CD14-positive monocyte (primary cell): ENCODE measurements around the gene VAT1. TPM values are rescaled to one million over a fixed set of nuclear protein-coding genes. Genes with fewer than 3 reads are reported as not detected.

Source experiments
- DNase-seq, 3 donors: peaks; one replicate each; pipeline ENCODE4 v3.0.0-alpha.2; 2011 to 2022
- H2AFZ ChIP-seq: 2 replicates; pipeline ENCODE4 v1.6.0; 2012; ENCODE audit warnings: mild to moderate bottlenecking, low read depth, low read length, inconsistent platforms; ENCODE audit not compliant: insufficient read depth, poor library complexity, severe bottlenecking
- H3K27ac ChIP-seq, 2 donors: 1 replicate in 1 of 2; 2 replicates in 1 of 2; pipeline ENCODE4 v1.5.1; 2012 to 2013; ENCODE audit warnings: low read length in 2 of 2, control low read depth in 1 of 2, inconsistent platforms in 1 of 2, low read depth in 1 of 2, mild to moderate bottlenecking in 1 of 2
- H3K27me3 ChIP-seq, 2 donors: one replicate each; pipeline versions ENCODE4 v1.6.0 to v1.6.1; 2011 to 2013; ENCODE audit warnings: low read length in 2 of 2; ENCODE audit not compliant: control insufficient read depth in 2 of 2, insufficient read depth in 2 of 2
- H3K36me3 ChIP-seq, 2 donors: replicated peaks in 1 of 2; 1 replicate in 1 of 2; 2 replicates in 1 of 2; pipeline versions ENCODE4 v1.5.1 to v1.6.1; 2012 to 2013; ENCODE audit warnings: low read length in 2 of 2, control low read depth in 1 of 2, inconsistent platforms in 1 of 2, mild to moderate bottlenecking in 1 of 2; ENCODE audit not compliant: insufficient read depth in 2 of 2, control insufficient read depth in 1 of 2
- H3K4me1 ChIP-seq, 2 donors: 1 replicate in 1 of 2; 2 replicates in 1 of 2; pipeline versions ENCODE4 v1.5.1 to v1.6.1; 2012 to 2013; ENCODE audit warnings: low read length in 2 of 2, control low read depth in 1 of 2, inconsistent platforms in 1 of 2, mild to moderate bottlenecking in 1 of 2, moderate library complexity in 1 of 2; ENCODE audit not compliant: insufficient read depth in 2 of 2, control insufficient read depth in 1 of 2
- H3K4me2 ChIP-seq: replicated peaks from 2 replicates; pipeline ENCODE3; 2012; ENCODE audit warnings: low read length, moderate library complexity, mild to moderate bottlenecking; ENCODE audit not compliant: poor library complexity, severe bottlenecking; ENCODE audit errors: extremely low read depth
- H3K4me3 ChIP-seq, 3 experiments: fragments of 200-600 bp in 1 of 3; sonication (generic) in 1 of 3; replicated peaks in 1 of 3; 1 replicate in 2 of 3; 2 replicates in 1 of 3; pipeline ENCODE4 v1.5.1; 2011 to 2013; ENCODE audit warnings: low read length in 3 of 3, mild to moderate bottlenecking in 3 of 3, control low read depth in 2 of 3, low read depth in 2 of 3, inconsistent platforms in 1 of 3, moderate library complexity in 1 of 3
- H3K79me2 ChIP-seq: 2 replicates; pipeline ENCODE4 v1.6.0; 2012; ENCODE audit warnings: mild to moderate bottlenecking, control low read depth, inconsistent platforms, low read length, moderate library complexity; ENCODE audit not compliant: insufficient read depth
- H3K9ac ChIP-seq: 2 replicates; pipeline ENCODE4 v1.6.0; 2017; ENCODE audit warnings: low read length, mild to moderate bottlenecking; ENCODE audit not compliant: insufficient read depth, poor library complexity, severe bottlenecking
- H3K9me3 ChIP-seq, 2 donors: replicated peaks in 1 of 2; 1 replicate in 1 of 2; 2 replicates in 1 of 2; pipeline versions ENCODE4 v1.5.1 to v1.6.1; 2012 to 2013; ENCODE audit warnings: low read length in 2 of 2, control low read depth in 1 of 2; ENCODE audit not compliant: control insufficient read depth in 1 of 2, insufficient read depth in 1 of 2
- H4K20me1 ChIP-seq: 2 replicates; pipeline ENCODE4 v1.6.0; 2012; ENCODE audit warnings: mild to moderate bottlenecking, low read length, control low read depth, moderate library complexity; ENCODE audit not compliant: insufficient read depth
- H3K27ac Mint-ChIP-seq, 7 donors: one replicate each; pipeline ENCODE4 v1.8.0; 2020; ENCODE audit warnings: mild to moderate bottlenecking in 7 of 7, mixed read lengths in 7 of 7, moderate library complexity in 6 of 7, inconsistent platforms in 2 of 7
- H3K27me3 Mint-ChIP-seq, 3 donors: one replicate each; pipeline ENCODE4 v1.8.0; 2021 to 2022; ENCODE audit warnings: low read depth in 3 of 3, mild to moderate bottlenecking in 3 of 3, mixed read lengths in 3 of 3, moderate library complexity in 3 of 3, inconsistent platforms in 1 of 3
- H3K36me3 Mint-ChIP-seq, 2 donors: one replicate each; pipeline ENCODE4 v1.8.0; 2020; ENCODE audit warnings: mixed read lengths in 2 of 2, inconsistent platforms in 1 of 2, mild to moderate bottlenecking in 1 of 2
- H3K4me1 Mint-ChIP-seq: one replicate; pipeline ENCODE4 v1.8.0; 2020; ENCODE audit warnings: mild to moderate bottlenecking, mixed read lengths
- H3K4me3 Mint-ChIP-seq, 2 donors: one replicate each; pipeline ENCODE4 v1.8.0; 2020; ENCODE audit warnings: mild to moderate bottlenecking in 2 of 2, mixed read lengths in 2 of 2, moderate library complexity in 1 of 2
- H3K9me3 Mint-ChIP-seq, 7 donors: one replicate each; pipeline ENCODE4 v1.8.0; 2020 to 2022; ENCODE audit warnings: mixed read lengths in 7 of 7, mild to moderate bottlenecking in 6 of 7, moderate library complexity in 6 of 7, inconsistent platforms in 2 of 7
- WGBS: methylation state at CpG from one replicate; pipeline ENCODE4 v1.1.5; 2013; ENCODE audit warnings: missing lambda C conversion rate; ENCODE audit not compliant: insufficient coverage; 5-methylcytosine and 5-hydroxymethylcytosine counted together
- intact Hi-C, 2 donors: fragments of 100-400 bp; cut with micrococcal nuclease; formaldehyde crosslinking; loops; one replicate each; pipeline versions ENCODE4 v1.15.0 to v1.15.1; 2023
- polyA plus RNA-seq, 3 donors: library from polyadenylated mRNA; depleted of rRNA in 1 of 3; unstranded in 2 of 3; stranded (reverse) in 1 of 3; fragments of 300-500 nt in 2 of 3; fragments of >200 nt in 1 of 3; fragmentation: Illumina TruSeq in 2 of 3; gene quantifications; 1 replicate in 2 of 3; 2 replicates in 1 of 3; pipeline ENCODE4 v1.2.3, GENCODE V29; 2012 to 2021
- TF ChIP-seq, protein P1 (sequence below): fragments of 200-600 bp; IDR thresholded peaks from one replicate; pipeline ENCODE4 v1.8.0; 2022; ENCODE audit warnings: antibody characterized with exemption, mild to moderate bottlenecking

The VAT1 gene
- polyA plus RNA-seq, 3 donors = 12.7 to 39.5 (median 38.0) TPM

DNA sequence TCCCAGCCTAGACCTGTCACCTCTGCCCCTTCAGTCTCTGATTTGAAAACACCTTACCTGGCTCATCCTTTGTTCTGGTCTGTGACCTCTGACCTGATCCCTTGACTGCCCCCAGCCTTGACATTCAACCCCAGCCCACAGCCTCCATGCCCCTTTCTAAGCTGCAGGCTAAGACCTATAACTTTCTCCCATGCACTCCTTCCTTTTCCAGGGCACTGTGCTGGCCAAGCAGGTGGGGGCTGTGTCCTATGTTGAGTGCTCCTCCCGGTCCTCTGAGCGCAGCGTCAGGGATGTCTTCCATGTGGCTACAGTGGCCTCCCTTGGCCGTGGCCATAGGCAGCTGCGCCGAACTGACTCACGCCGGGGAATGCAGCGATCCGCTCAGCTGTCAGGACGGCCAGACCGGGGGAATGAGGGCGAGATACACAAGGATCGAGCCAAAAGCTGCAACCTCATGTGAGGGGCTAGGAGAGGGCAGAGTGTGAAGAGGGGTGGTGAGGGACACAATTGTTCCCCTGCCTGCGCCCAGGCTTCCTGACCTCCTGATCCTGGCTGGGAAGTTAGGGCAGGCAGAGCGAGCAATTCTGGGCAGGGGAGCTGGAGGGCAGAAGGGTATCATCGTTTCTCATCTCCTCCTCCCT lies 6.2 kb upstream of the VAT1 start:
- H3K27me3 Mint-ChIP-seq = peaks cover 8 to 27% (median 16%) of the 10 kb centered on the region in 3 donors
- intact Hi-C loops = loop anchor here in 1 of 2 donors (10.0 kb wide), 2 partner anchors 96 to 146 kb away; partner anchors contain the start of genes BRCA1 and NBR1
- Histone ChIP-seq H3K4me2 (no peak overlapping the region), H3K79me2 (no peaks in the 10 kb centered on the region), H4K20me1 (no peaks in the 10 kb centered on the region), H3K36me3 (no peaks in the 10 kb centered on the region), H3K4me3 (no peak overlapping the region), H3K27me3 (peaks cover 0 to 15% of the 10 kb centered on the region in 2 donors), H3K4me1 (peaks cover 13 to 26% of the 10 kb centered on the region in 2 donors), H2AFZ (no peak overlapping the region), H3K27ac (no peak overlapping the region), H3K9me3 (no peaks in the 10 kb centered on the region), H3K9ac (no peak overlapping the region)
- TF ChIP-seq, protein P1, sequence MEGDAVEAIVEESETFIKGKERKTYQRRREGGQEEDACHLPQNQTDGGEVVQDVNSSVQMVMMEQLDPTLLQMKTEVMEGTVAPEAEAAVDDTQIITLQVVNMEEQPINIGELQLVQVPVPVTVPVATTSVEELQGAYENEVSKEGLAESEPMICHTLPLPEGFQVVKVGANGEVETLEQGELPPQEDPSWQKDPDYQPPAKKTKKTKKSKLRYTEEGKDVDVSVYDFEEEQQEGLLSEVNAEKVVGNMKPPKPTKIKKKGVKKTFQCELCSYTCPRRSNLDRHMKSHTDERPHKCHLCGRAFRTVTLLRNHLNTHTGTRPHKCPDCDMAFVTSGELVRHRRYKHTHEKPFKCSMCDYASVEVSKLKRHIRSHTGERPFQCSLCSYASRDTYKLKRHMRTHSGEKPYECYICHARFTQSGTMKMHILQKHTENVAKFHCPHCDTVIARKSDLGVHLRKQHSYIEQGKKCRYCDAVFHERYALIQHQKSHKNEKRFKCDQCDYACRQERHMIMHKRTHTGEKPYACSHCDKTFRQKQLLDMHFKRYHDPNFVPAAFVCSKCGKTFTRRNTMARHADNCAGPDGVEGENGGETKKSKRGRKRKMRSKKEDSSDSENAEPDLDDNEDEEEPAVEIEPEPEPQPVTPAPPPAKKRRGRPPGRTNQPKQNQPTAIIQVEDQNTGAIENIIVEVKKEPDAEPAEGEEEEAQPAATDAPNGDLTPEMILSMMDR = no peak
- no peak for DNase-seq
- H3K4me3 Mint-ChIP-seq = no peak overlapping the region
- H3K4me1 Mint-ChIP-seq = peaks cover 30% of the 10 kb centered on the region
- peaks cover 0 to 3% of the 10 kb centered on the region in 2 donors for H3K36me3 Mint-ChIP-seq
- H3K27ac Mint-ChIP-seq = no peak overlapping the region
- peaks cover 0 to 3% (median 0%) of the 10 kb centered on the region in 7 donors for H3K9me3 Mint-ChIP-seq
- 92% methylated on average over 15 of the region's 17 CpGs for whole genome bisulfite sequencing

- Histone ChIP-seq H3K79me2 (no peaks in the 10 kb centered on the region), H3K9me3 (no peaks in the 10 kb centered on the region), H3K4me3 (no peak overlapping the region), H3K27ac (no peak overlapping the region), H4K20me1 (no peaks in the 10 kb centered on the region), H3K27me3 (peaks cover 0 to 15% of the 10 kb centered on the region in 2 donors), H3K4me1 (peaks cover 17 to 26% of the 10 kb centered on the region in 2 donors), H3K36me3 (no peaks in the 10 kb centered on the region), H3K4me2 (no peak overlapping the region), H2AFZ (no peak overlapping the region), H3K9ac (no peak overlapping the region)
- H3K36me3 Mint-ChIP-seq = peaks cover 0 to 3% of the 10 kb centered on the region in 2 donors
- H3K27me3 Mint-ChIP-seq = peaks cover 8 to 28% (median 16%) of the 10 kb centered on the region in 3 donors
- no peak overlapping the region for H3K4me3 Mint-ChIP-seq
- peaks cover 30% of the 10 kb centered on the region for H3K4me1 Mint-ChIP-seq
- WGBS = 95% methylated on average over 3 of the region's 9 CpGs
- intact Hi-C loops = loop anchor here in 1 of 2 donors (10.0 kb wide), 2 partner anchors 97 to 147 kb away; partner anchors contain the start of genes BRCA1 and NBR1
- H3K27ac Mint-ChIP-seq = peak overlapping the region in 1 of 7 donors; percentile 82
- no peak for DNase-seq
- TF ChIP-seq, protein P1 = no peak
- H3K9me3 Mint-ChIP-seq = peaks cover 0 to 3% (median 0%) of the 10 kb centered on the region in 7 donors
Measured at GRCh38 chr17:43027091-43028032, 5.2 kb upstream of the VAT1 start.
